K562 (cell line): ENCODE data around the gene HMGN3. TPM values are rescaled to one million over a fixed set of nuclear protein-coding genes. Genes with fewer than 3 reads are reported as not detected.

Experiments used
- ATAC-seq: fragments of 200-7000 bp; cut with Tn5 transposase; 3 replicates; pipeline ENCODE4 v1.9.1; 2020; ENCODE audit warnings: moderate library complexity
- BruUV-seq: library from RNA; stranded (reverse); fragments of 400-500 nt; replicated peaks from 2 replicates; lab custom pipeline; 2021; lab: Mats Ljungman, UMichigan
- CTCF ChIA-PET: fragments of 300-600 bp; formaldehyde crosslinking; extraction: SDS; loops from one replicate; lab custom pipeline; 2021; ENCODE audit warnings: low intra/inter-chr PET ratio; lab: Yijun Ruan, JAX
- POLR2A ChIA-PET: fragments of 300-600, 350-650 bp; sonication (Branson Sonifier 250); formaldehyde crosslinking; extraction: SDS; loops from one replicate; lab custom pipeline; 2021; ENCODE audit warnings: antibody characterized with exemption, inconsistent platforms; lab: Yijun Ruan, JAX
- DNase-seq, 4 experiments: peaks; one replicate each; pipeline versions ENCODE4 v3.0.0 to v3.0.0-alpha.2; 2011 to 2018; ENCODE audit warnings: low spot score in 3 of 4, mixed read lengths in 3 of 4; ENCODE audit errors: extremely low read depth in 1 of 4
- FAIRE-seq: peaks from 2 replicates; lab custom pipeline; 2011; peaks lifted over from hg19 to GRCh38; lab: Jason Lieb, UNC
- H2AFZ ChIP-seq: 2 replicates; pipeline ENCODE4 v1.6.0; 2011; ENCODE audit warnings: low read depth, low read length, control low read depth, inconsistent platforms
- H3K27ac ChIP-seq: fragments of 200-600 bp; 3 replicates; pipeline ENCODE4 v1.8.0; 2011; ENCODE audit warnings: low read depth, mild to moderate bottlenecking, control low read depth, inconsistent platforms, low read length, moderate library complexity, mixed read lengths; ENCODE audit errors: extremely low read depth
- H3K27me3 ChIP-seq, 2 experiments: fragments of 300-600 bp in 1 of 2; 2 replicates in 1 of 2; 3 replicates in 1 of 2; pipeline versions ENCODE4 v1.6.0 to v1.8.0; 2011; ENCODE audit warnings: inconsistent platforms in 2 of 2, low read length in 2 of 2, mild to moderate bottlenecking in 1 of 2, mixed read lengths in 1 of 2, moderate library complexity in 1 of 2; ENCODE audit not compliant: control insufficient read depth in 2 of 2, insufficient read depth in 2 of 2
- H3K36me3 ChIP-seq: fragments of 300-600 bp; 3 replicates; pipeline ENCODE4 v1.8.0; 2011; ENCODE audit warnings: mild to moderate bottlenecking, low read length, inconsistent platforms; ENCODE audit not compliant: control insufficient read depth, insufficient read depth
- H3K4me1 ChIP-seq, 2 experiments: fragments of 200-600 bp in 1 of 2; replicated peaks in 1 of 2; 2 replicates in 1 of 2; 3 replicates in 1 of 2; pipeline versions ENCODE4 v1.5.1 to v1.8.0; 2011; ENCODE audit warnings: inconsistent platforms in 2 of 2, low read length in 2 of 2, mild to moderate bottlenecking in 1 of 2, mixed read lengths in 1 of 2, moderate library complexity in 1 of 2; ENCODE audit not compliant: control insufficient read depth in 2 of 2, insufficient read depth in 2 of 2
- H3K4me2 ChIP-seq: 2 replicates; pipeline ENCODE4 v1.6.1; 2011; ENCODE audit warnings: low read length, control low read depth, inconsistent platforms, mixed read lengths; ENCODE audit not compliant: insufficient read depth
- H3K4me3 ChIP-seq: fragments of 200-600 bp; sonication (generic), shearing (Covaris generic); 2 replicates; pipeline ENCODE4 v1.5.1; 2016; ENCODE audit warnings: control low read depth, inconsistent platforms
- H3K79me2 ChIP-seq: fragments of 200-600 bp; 3 replicates; pipeline ENCODE4 v1.8.0; 2011; ENCODE audit warnings: low read length, inconsistent platforms; ENCODE audit not compliant: control insufficient read depth, insufficient read depth
- H3K9ac ChIP-seq, 2 experiments: 2 replicates each; pipeline versions ENCODE4 v1.6.0 to v1.6.1; 2011; ENCODE audit warnings: low read depth in 2 of 2, low read length in 2 of 2, control low read depth in 1 of 2, inconsistent platforms in 1 of 2, mild to moderate bottlenecking in 1 of 2, mixed read lengths in 1 of 2; ENCODE audit not compliant: insufficient read depth in 1 of 2
- H3K9me1 ChIP-seq: one replicate; pipeline ENCODE4 v1.6.0; 2011; ENCODE audit warnings: inconsistent platforms, mild to moderate bottlenecking, low read length, moderate library complexity; ENCODE audit not compliant: control insufficient read depth, insufficient read depth
- H3K9me3 ChIP-seq: replicated peaks from 2 replicates; pipeline ENCODE4 v1.5.1; 2011; ENCODE audit warnings: low read depth, low read length, inconsistent platforms; ENCODE audit not compliant: control insufficient read depth, insufficient read depth
- H4K20me1 ChIP-seq: replicated peaks from 2 replicates; pipeline ENCODE4 v1.6.1; 2011; ENCODE audit warnings: low read length, inconsistent platforms, mixed read lengths; ENCODE audit not compliant: control insufficient read depth, insufficient read depth
- CC2D1A ChIP-seq: fragments of 450-650 bp; IDR thresholded peaks from 2 replicates; pipeline ENCODE4 v1.6.1; 2017; ENCODE audit warnings: mild to moderate bottlenecking
- DDX20 ChIP-seq: fragments of 450-650 bp; IDR thresholded peaks from 2 replicates; pipeline ENCODE4 v1.6.1; 2016; ENCODE audit warnings: missing genetic modification characterization, low read depth, mild to moderate bottlenecking, missing compliant biosample characterization, moderate library complexity
- ELF4 ChIP-seq: fragments of 450-650 bp; formaldehyde crosslinking; IDR thresholded peaks from 2 replicates; pipeline ENCODE4 v1.4.0; 2022; ENCODE audit warnings: missing genetic modification characterization
- KLF1 ChIP-seq: fragments of 450-650 bp; IDR thresholded peaks from 2 replicates; pipeline ENCODE4 v1.6.1; 2016; ENCODE audit warnings: missing genetic modification characterization, missing compliant biosample characterization
- SMC3 ChIP-seq: conservative IDR thresholded peaks from 2 replicates; pipeline ENCODE4 v1.6.1; 2011; ENCODE audit warnings: low read depth, low read length, improper control_type of control experiment; ENCODE audit not compliant: insufficient read depth
- STAT5B ChIP-seq: fragments of 250-450 bp; sonication (Bioruptor Pico); IDR thresholded peaks from 2 replicates; pipeline ENCODE4 v1.8.0; 2021; ENCODE audit warnings: mild to moderate bottlenecking, inconsistent platforms
- ZC3H4 ChIP-seq: sonication (generic); formaldehyde crosslinking; IDR thresholded peaks from 2 replicates; pipeline ENCODE4 v1.9.0; 2021; ENCODE audit warnings: missing genetic modification reagents, borderline replicate concordance
- ZFP36 ChIP-seq: fragments of 150-350 bp; IDR thresholded peaks from 2 replicates; pipeline ENCODE4 v1.6.1; 2018; ENCODE audit warnings: low read length, low read depth; ENCODE audit not compliant: partially characterized antibody
- ZFX ChIP-seq: sonication (generic); formaldehyde crosslinking; IDR thresholded peaks from 2 replicates; pipeline ENCODE4 v1.8.0; 2022; ENCODE audit warnings: mild to moderate bottlenecking, missing genetic modification reagents, moderate library complexity
- ZNF124 ChIP-seq: sonication (generic); formaldehyde crosslinking; IDR thresholded peaks from 2 replicates; pipeline ENCODE4 v1.8.1; 2022; ENCODE audit warnings: missing genetic modification reagents
- ZNF197 ChIP-seq: fragments of 200-800 bp; sonication (Bioruptor generic); IDR thresholded peaks from 2 replicates; pipeline ENCODE4 v1.6.1; 2016; ENCODE audit warnings: low read depth, missing genetic modification characterization, missing compliant biosample characterization
- ZNF354B ChIP-seq: fragments of 250-450 bp; sonication (Bioruptor Pico); IDR thresholded peaks from 2 replicates; pipeline ENCODE4 v1.4.0; 2020
- ZNF696 ChIP-seq: fragments of 250-450 bp; sonication (Bioruptor Pico); conservative IDR thresholded peaks from 2 replicates; pipeline ENCODE4 v1.4.0; 2020; ENCODE audit warnings: mild to moderate bottlenecking, moderate library complexity
- WGBS: fragments of 100-300 bp; shearing (Covaris generic); methylation state at CpG from one replicate; pipeline ENCODE4 v1.1.6; 2016; ENCODE audit warnings: low coverage, mixed read lengths; ENCODE audit not compliant: insufficient coverage; ENCODE audit errors: missing lambda C conversion rate; 5-methylcytosine and 5-hydroxymethylcytosine counted together
- in situ Hi-C: fragments of 300-500 bp; cut with MboI; formaldehyde crosslinking; loops from 4 replicates; pipeline ENCODE4 v1.15.0; 2018; ENCODE audit warnings: inconsistent platforms, mixed read lengths
- intact Hi-C: fragments of 100-400 bp; cut with micrococcal nuclease; formaldehyde crosslinking; loops from 2 replicates; pipeline ENCODE4 v1.14.2; 2022
- polyA plus RNA-seq, 8 experiments: library from polyadenylated mRNA; depleted of rRNA in 4 of 8; stranded (reverse) in 5 of 8; unstranded in 3 of 8; fragments of >200 nt; fragmentation: Nextera tagmentation in 2 of 8; fragmentation: Illumina TruSeq in 1 of 8; extraction: Ambion mirVana in 2 of 8; extraction: Trizol in 1 of 8; gene quantifications; 2 replicates each; pipeline versions ENCODE4 v1.2.1 to v1.2.3, GENCODE V29; 2011 to 2014; ENCODE audit warnings: inconsistent platforms in 1 of 8, missing spikeins in 1 of 8
- total RNA-seq, 7 experiments: library from RNA; depleted of rRNA in 6 of 7; stranded (reverse); fragments of >200 nt in 6 of 7; fragmentation: Illumina TruSeq in 2 of 7; extraction: Trizol in 2 of 7; gene quantifications; 2 replicates each; pipeline versions ENCODE4 v1.2.1 to v1.2.3, GENCODE V29; 2011 to 2021; ENCODE audit warnings: low replicate concordance in 1 of 7
- TF ChIP-seq, protein P1 (sequence below): fragments of 450-650 bp; formaldehyde crosslinking; IDR thresholded peaks from 2 replicates; pipeline ENCODE4 v1.4.0; 2022; ENCODE audit warnings: missing genetic modification characterization
- TF ChIP-seq, protein P2 (sequence below), 3 experiments: IDR thresholded peaks in 2 of 3; conservative IDR thresholded peaks in 1 of 3; 2 replicates each; pipeline ENCODE4 v1.5.1; 2011 to 2012; ENCODE audit warnings: low read length in 3 of 3, mild to moderate bottlenecking in 3 of 3, control low read depth in 2 of 3, improper control_type of control experiment in 1 of 3, inconsistent platforms in 1 of 3, low read depth in 1 of 3, mixed read lengths in 1 of 3, moderate library complexity in 1 of 3; ENCODE audit not compliant: insufficient read depth in 2 of 3
- TF ChIP-seq, protein P3 (sequence below), 2 experiments: IDR thresholded peaks; 2 replicates each; pipeline ENCODE4 v1.6.1; 2011; ENCODE audit warnings: borderline replicate concordance in 1 of 2, control low read depth in 1 of 2, low read depth in 1 of 2, low read length in 1 of 2, mild to moderate bottlenecking in 1 of 2, mixed read lengths in 1 of 2, moderate library complexity in 1 of 2; ENCODE audit not compliant: insufficient read depth in 1 of 2, insufficient read length in 1 of 2, poor library complexity in 1 of 2, severe bottlenecking in 1 of 2; ENCODE audit errors: extremely low read depth in 1 of 2
- TF ChIP-seq, protein P4 (sequence below): conservative IDR thresholded peaks from 2 replicates; pipeline ENCODE4 v1.6.1; 2011; ENCODE audit warnings: low read depth, mild to moderate bottlenecking, low read length; ENCODE audit not compliant: control insufficient read depth

HMGN3 gene
- total and polyA plus RNA-seq, 9 of the 15 experiments (the other 6 are each of a cell fraction or from before 2014, with no cell fraction given): 42.1 to 154 (median 88.1) TPM

DNA sequence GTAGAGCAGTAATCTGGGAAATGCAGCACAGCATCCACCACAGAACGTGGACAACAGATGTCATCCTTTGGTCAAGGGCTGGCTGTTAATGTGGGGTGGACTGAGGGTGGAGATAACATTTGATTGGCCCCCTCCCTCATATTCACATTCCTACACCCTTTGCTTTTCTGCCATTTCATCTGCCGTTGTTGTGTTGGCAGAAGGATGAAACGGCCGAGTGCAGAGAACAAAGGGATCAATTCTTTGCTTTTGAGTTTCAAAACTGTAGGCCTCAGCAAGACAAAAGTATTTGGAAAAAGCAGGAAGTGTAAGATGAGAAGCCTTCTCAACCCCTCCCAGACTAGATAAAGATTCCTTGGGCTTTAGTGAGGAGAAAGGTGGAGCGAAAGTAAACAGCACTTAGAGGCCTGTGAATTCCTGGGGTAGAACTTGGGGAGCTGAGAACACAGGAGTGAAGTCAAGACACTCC is 82.2 kb downstream of the HMGN3 start:
- intact Hi-C loops: no loop called here
- H3K9ac ChIP-seq: no peak overlapping the region; a peak in 1 of 4 replicates
- peak overlapping the region; percentile 86 for H2AFZ ChIP-seq
- peaks cover 0 to 6% of the 10 kb centered on the region in 2 experiments; a peak in 2 of 5 replicates for H3K4me1 ChIP-seq
- DNase-seq (peak in 2 of 4 experiments; percentile 12 to 24), ATAC-seq (peak; percentile 65), FAIRE-seq (peak; percentile 72)
- peak overlapping the region; percentile 10; the same call in 1 of the 2 replicates for H3K4me2 ChIP-seq
- WGBS: 12% methylated on average over 5 of the region's 5 CpGs
- H3K9me1 ChIP-seq: no peaks in the 10 kb centered on the region
- no TSS peak for BruUV-seq
- ChIA-PET CTCF (no interaction called here), POLR2A (no interaction called here)
- no peaks in the 10 kb centered on the region for H3K9me3 ChIP-seq
- H4K20me1 ChIP-seq: no peaks in the 10 kb centered on the region
- in situ Hi-C loops: no loop called here
- H3K27me3 ChIP-seq: no peaks in the 10 kb centered on the region
- no peaks in the 10 kb centered on the region for H3K79me2 ChIP-seq
- H3K27ac ChIP-seq: no peak overlapping the region
- H3K36me3 ChIP-seq: no peaks in the 10 kb centered on the region
- no peak overlapping the region for H3K4me3 ChIP-seq
- no peak for TF ChIP-seq STAT5B (CRISPR knock-in tag)
- no peak for TF ChIP-seq SMC3
- TF ChIP-seq, protein P1, sequence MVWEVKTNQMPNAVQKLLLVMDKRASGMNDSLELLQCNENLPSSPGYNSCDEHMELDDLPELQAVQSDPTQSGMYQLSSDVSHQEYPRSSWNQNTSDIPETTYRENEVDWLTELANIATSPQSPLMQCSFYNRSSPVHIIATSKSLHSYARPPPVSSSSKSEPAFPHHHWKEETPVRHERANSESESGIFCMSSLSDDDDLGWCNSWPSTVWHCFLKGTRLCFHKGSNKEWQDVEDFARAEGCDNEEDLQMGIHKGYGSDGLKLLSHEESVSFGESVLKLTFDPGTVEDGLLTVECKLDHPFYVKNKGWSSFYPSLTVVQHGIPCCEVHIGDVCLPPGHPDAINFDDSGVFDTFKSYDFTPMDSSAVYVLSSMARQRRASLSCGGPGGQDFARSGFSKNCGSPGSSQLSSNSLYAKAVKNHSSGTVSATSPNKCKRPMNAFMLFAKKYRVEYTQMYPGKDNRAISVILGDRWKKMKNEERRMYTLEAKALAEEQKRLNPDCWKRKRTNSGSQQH (CRISPR knock-in tag): no peak
- TF ChIP-seq, protein P2, sequence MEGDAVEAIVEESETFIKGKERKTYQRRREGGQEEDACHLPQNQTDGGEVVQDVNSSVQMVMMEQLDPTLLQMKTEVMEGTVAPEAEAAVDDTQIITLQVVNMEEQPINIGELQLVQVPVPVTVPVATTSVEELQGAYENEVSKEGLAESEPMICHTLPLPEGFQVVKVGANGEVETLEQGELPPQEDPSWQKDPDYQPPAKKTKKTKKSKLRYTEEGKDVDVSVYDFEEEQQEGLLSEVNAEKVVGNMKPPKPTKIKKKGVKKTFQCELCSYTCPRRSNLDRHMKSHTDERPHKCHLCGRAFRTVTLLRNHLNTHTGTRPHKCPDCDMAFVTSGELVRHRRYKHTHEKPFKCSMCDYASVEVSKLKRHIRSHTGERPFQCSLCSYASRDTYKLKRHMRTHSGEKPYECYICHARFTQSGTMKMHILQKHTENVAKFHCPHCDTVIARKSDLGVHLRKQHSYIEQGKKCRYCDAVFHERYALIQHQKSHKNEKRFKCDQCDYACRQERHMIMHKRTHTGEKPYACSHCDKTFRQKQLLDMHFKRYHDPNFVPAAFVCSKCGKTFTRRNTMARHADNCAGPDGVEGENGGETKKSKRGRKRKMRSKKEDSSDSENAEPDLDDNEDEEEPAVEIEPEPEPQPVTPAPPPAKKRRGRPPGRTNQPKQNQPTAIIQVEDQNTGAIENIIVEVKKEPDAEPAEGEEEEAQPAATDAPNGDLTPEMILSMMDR (IDR thresholded peaks at IDR 0.05 in 2 of 3, conservative IDR thresholded peaks at IDR 0.05 in 1 of 3; ENCODE audit: insufficient read depth in 2 of 3, low read depth in 1 of 3, low read length in 3 of 3): no peak
- no peak for TF ChIP-seq ZFP36
- TF ChIP-seq ZFX (CRISPR knock-in tag): peak; percentile 63
- no peak for TF ChIP-seq ZC3H4 (CRISPR knock-in tag)
- TF ChIP-seq ZNF124 (CRISPR knock-in tag): no peak
- TF ChIP-seq DDX20 (tag): no peak
- TF ChIP-seq, protein P3, sequence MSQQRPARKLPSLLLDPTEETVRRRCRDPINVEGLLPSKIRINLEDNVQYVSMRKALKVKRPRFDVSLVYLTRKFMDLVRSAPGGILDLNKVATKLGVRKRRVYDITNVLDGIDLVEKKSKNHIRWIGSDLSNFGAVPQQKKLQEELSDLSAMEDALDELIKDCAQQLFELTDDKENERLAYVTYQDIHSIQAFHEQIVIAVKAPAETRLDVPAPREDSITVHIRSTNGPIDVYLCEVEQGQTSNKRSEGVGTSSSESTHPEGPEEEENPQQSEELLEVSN (IDR thresholded peaks at IDR 0.05; ENCODE audit: borderline replicate concordance in 1 of 2, extremely low read depth in 1 of 2, insufficient read depth in 1 of 2, insufficient read length in 1 of 2, low read depth in 1 of 2, low read length in 1 of 2, poor library complexity in 1 of 2, severe bottlenecking in 1 of 2): no peak
- no peak for TF ChIP-seq ZNF696
- no peak for TF ChIP-seq ZNF354B (CRISPR knock-in tag)
- TF ChIP-seq ZNF197: no peak
- 0 out of 2 replicates have a peak, but pooled peaks have one; percentile 10 for TF ChIP-seq ELF4 (CRISPR knock-in tag)
- TF ChIP-seq CC2D1A: no peak
- no peak for TF ChIP-seq KLF1 (tag)
- TF ChIP-seq, protein P4, sequence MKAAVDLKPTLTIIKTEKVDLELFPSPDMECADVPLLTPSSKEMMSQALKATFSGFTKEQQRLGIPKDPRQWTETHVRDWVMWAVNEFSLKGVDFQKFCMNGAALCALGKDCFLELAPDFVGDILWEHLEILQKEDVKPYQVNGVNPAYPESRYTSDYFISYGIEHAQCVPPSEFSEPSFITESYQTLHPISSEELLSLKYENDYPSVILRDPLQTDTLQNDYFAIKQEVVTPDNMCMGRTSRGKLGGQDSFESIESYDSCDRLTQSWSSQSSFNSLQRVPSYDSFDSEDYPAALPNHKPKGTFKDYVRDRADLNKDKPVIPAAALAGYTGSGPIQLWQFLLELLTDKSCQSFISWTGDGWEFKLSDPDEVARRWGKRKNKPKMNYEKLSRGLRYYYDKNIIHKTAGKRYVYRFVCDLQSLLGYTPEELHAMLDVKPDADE: no peak
